H1 (cell line): ENCODE results near the gene NR2F1. TPM values are rescaled to one million over a fixed set of nuclear protein-coding genes. Genes with fewer than 3 reads are reported as not detected.

Experiments
- BCL11A ChIP-seq, 2 experiments: IDR thresholded peaks; one replicate each; pipeline ENCODE4 v1.6.1; 2011; ENCODE audit warnings: low read depth in 2 of 2, low read length in 2 of 2, mild to moderate bottlenecking in 2 of 2
- CBX8 ChIP-seq: fragments of 300-800, 300-1000 bp; sonication (generic); IDR thresholded peaks from 2 replicates; pipeline ENCODE4 v1.7.1; 2016; ENCODE audit warnings: low read depth, low read length, borderline replicate concordance
- CTBP2 ChIP-seq: IDR thresholded peaks from 2 replicates; pipeline ENCODE4 v1.7.0; 2011; ENCODE audit warnings: borderline replicate concordance, mild to moderate bottlenecking, moderate library complexity, mixed read lengths, low read length; ENCODE audit not compliant: insufficient read depth, insufficient read length
- FOSL1 ChIP-seq: IDR thresholded peaks from 2 replicates; pipeline ENCODE4 v1.6.1; 2011; ENCODE audit warnings: mild to moderate bottlenecking, low read depth, low read length, moderate library complexity; ENCODE audit not compliant: insufficient read depth
- HDAC2 ChIP-seq, 2 experiments: fragments of 300-600 bp in 1 of 2; sonication (generic) in 1 of 2; IDR thresholded peaks; 2 replicates each; pipeline ENCODE4 v1.6.1; 2011 to 2012; ENCODE audit warnings: low read depth in 2 of 2, low read length in 2 of 2, mild to moderate bottlenecking in 2 of 2, moderate library complexity in 2 of 2, borderline replicate concordance in 1 of 2, inconsistent platforms in 1 of 2
- HDAC6 ChIP-seq: IDR thresholded peaks from one replicate; pipeline ENCODE4 v1.7.1; 2012; ENCODE audit warnings: low read depth, mild to moderate bottlenecking, inconsistent platforms, low read length, moderate library complexity
- KDM1A ChIP-seq: fragments of 200-600, 300-600 bp; sonication (generic); IDR thresholded peaks from 2 replicates; pipeline ENCODE4 v1.7.1; 2016; ENCODE audit warnings: mild to moderate bottlenecking, low read length, borderline replicate concordance
- NANOG ChIP-seq: IDR thresholded peaks from 2 replicates; pipeline ENCODE4 v1.6.1; 2011; ENCODE audit warnings: low read length, low read depth, mild to moderate bottlenecking, inconsistent platforms; ENCODE audit not compliant: insufficient read depth, poor library complexity, severe bottlenecking
- NRF1 ChIP-seq: IDR thresholded peaks from 2 replicates; pipeline ENCODE4 v1.6.1; 2011; ENCODE audit warnings: mild to moderate bottlenecking, low read depth, low read length, improper control_type of control experiment
- RNF2 ChIP-seq: fragments of 200-900, 300-1000 bp; sonication (generic); IDR thresholded peaks from 2 replicates; pipeline ENCODE4 v1.7.1; 2016; ENCODE audit warnings: borderline replicate concordance, low read depth, mild to moderate bottlenecking, antibody characterized with exemption, low read length; ENCODE audit not compliant: poor library complexity, severe bottlenecking; ENCODE audit errors: missing control alignments
- SIX5 ChIP-seq: IDR thresholded peaks from 2 replicates; pipeline ENCODE4 v1.6.1; 2011; ENCODE audit warnings: mild to moderate bottlenecking, low read depth, low read length
- SP2 ChIP-seq: IDR thresholded peaks from 2 replicates; pipeline ENCODE4 v1.6.1; 2012; ENCODE audit warnings: mild to moderate bottlenecking, low read length, inconsistent platforms
- TEAD4 ChIP-seq: IDR thresholded peaks from 2 replicates; pipeline ENCODE4 v1.6.1; 2012; ENCODE audit warnings: low read depth, low read length, inconsistent platforms, mixed read lengths
- YY1 ChIP-seq: IDR thresholded peaks from 2 replicates; pipeline ENCODE4 v1.6.1; 2011; ENCODE audit warnings: low read depth, mild to moderate bottlenecking, low read length
- polyA plus RNA-seq, 7 experiments: library from polyadenylated mRNA; depleted of rRNA in 3 of 7; stranded (reverse) in 5 of 7; unstranded in 2 of 7; fragments of >200 nt in 5 of 7; fragments of 200-250 nt in 2 of 7; gene quantifications; 1 replicate in 5 of 7; 2 replicates in 1 of 7; 4 replicates in 1 of 7; pipeline versions ENCODE4 v1.2.1 to v1.2.3, GENCODE V29; 2011 to 2013; ENCODE audit warnings: missing spikeins in 2 of 7, mixed read lengths in 2 of 7
- total RNA-seq: library from RNA; stranded (reverse); fragmentation: NEBNext Ultra II Directional; extraction: Animal tissue kit (Norgen Biotek cat#: 25700); gene quantifications from 2 replicates; pipeline ENCODE4 v1.2.1, GENCODE V29; 2021

Gene NR2F1
- total and polyA plus RNA-seq, 2 of the 8 experiments (the other 6 are each of a cell fraction or from before 2014, with no cell fraction given), result not detected

DNA sequence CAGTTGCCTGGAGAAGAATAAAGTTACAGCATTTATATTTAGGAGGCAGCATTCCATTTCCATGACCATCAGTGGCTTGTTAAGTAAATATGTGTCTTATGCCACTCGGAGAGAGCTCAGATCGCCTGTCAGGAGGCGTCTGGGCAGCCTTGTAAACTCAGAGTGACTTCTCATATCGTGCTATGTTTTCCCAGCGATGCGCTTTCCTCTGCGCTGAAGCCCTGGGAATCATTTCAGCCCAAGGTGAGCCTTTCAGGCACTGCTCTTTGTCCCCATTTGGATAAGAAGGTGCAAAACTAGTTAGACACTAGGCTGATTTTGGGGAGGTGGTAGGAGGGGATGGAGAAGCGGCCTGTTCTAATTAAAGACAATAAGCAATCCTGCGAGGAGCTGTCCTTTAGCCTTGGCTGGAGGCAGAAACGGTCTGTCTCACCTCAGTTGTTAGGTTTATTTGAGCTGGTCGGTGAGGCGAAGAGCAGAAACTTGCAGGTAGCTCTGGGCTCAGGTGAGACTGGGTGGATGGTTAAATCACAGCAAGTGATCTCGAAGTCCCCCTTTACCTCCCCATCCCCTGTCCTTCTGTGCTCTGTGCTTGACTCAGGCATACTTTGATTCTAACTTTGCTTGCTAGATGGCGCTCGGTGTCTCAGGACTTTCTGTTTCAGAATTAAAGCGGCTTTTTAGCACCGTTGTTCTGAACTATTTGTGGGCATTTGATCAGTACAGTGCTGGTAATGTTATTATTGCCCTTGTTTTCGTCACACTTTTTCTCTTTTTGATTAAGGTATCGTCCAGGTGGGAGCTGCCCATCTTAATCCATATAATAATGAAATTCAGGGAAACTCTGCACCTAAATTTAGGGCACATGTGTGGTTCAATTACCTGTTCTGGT is 24.6 kb downstream of the NR2F1 start (continued):
- TF ChIP-seq BCL11A (IDR thresholded peaks at IDR 0.05; ENCODE audit: low read depth in 2 of 2, low read length in 2 of 2) (no peak), CTBP2 (peak; percentile 99), TEAD4 (0 out of 2 replicates have a peak, but pooled peaks have one; percentile 20), RNF2 (peak; percentile 97), SIX5 (no peak), SP2 (no peak), CBX8 (no peak), YY1 (peak; percentile 80), HDAC2 (IDR thresholded peaks at IDR 0.05; ENCODE audit: borderline replicate concordance in 1 of 2, low read depth in 2 of 2, low read length in 2 of 2) (peak in 1 of 2 experiments; percentile 57; a peak in 1 of 4 replicates), HDAC6 (no peak), NANOG (no peak), FOSL1 (no peak), NRF1 (no peak), KDM1A (peak; percentile 43; the same call in 1 of the 2 replicates)
